HL-60 (cell line): ENCODE data around the gene PRDM12.

Source experiments
- DNase-seq, 2 experiments: peaks; one replicate each; pipeline ENCODE4 v3.0.0-alpha.2; 2010 to 2020; ENCODE audit warnings: low read depth in 1 of 2, low spot score in 1 of 2
- H3K27ac ChIP-seq: fragments of 250-450 bp; sonication (Bioruptor Pico); replicated peaks from 2 replicates; pipeline ENCODE4 v1.5.1; 2020; ENCODE audit warnings: mild to moderate bottlenecking, moderate library complexity
- H3K27me3 ChIP-seq: fragments of 250-450 bp; sonication (Bioruptor Pico); 2 replicates; pipeline ENCODE4 v1.5.1; 2021; ENCODE audit warnings: mild to moderate bottlenecking, moderate library complexity; ENCODE audit not compliant: insufficient read depth, poor library complexity, severe bottlenecking
- H3K4me3 ChIP-seq: replicated peaks from 2 replicates; pipeline ENCODE4 v1.5.1; 2011; ENCODE audit warnings: mild to moderate bottlenecking, control low read depth, low read length; ENCODE audit not compliant: insufficient read depth
- CTCF ChIP-seq: IDR thresholded peaks from one replicate; pipeline ENCODE4 v1.5.1; 2011; ENCODE audit warnings: low read length, control low read depth, inconsistent platforms; ENCODE audit not compliant: insufficient read depth
- GABPA ChIP-seq: IDR thresholded peaks from 2 replicates; pipeline ENCODE4 v1.6.1; 2012; ENCODE audit warnings: low read depth
- POLR2AphosphoS5 ChIP-seq: IDR thresholded peaks from 2 replicates; pipeline ENCODE4 v1.6.1; 2012; ENCODE audit warnings: low read depth
- REST ChIP-seq: IDR thresholded peaks from 2 replicates; pipeline ENCODE4 v1.6.1; 2012; ENCODE audit warnings: low read depth; ENCODE audit not compliant: insufficient replicate concordance
- SPI1 ChIP-seq: IDR thresholded peaks from 2 replicates; pipeline ENCODE4 v1.6.1; 2012; ENCODE audit warnings: low read depth, mild to moderate bottlenecking, borderline replicate concordance

PRDM12 gene

GRCh38 chr9:130696139-130696650, 31.8 kb downstream of the PRDM12 start:
- H3K4me3 ChIP-seq: no peak overlapping the region
- DNase-seq: no peak
- H3K27ac ChIP-seq: no peak overlapping the region
- H3K27me3 ChIP-seq: no peaks in the 10 kb centered on the region
- TF ChIP-seq GABPA: no peak

GRCh38 chr9:130696996-130697395, 32.6 kb downstream of the PRDM12 start:
- DNase-seq: no peak
- no peak overlapping the region for H3K27ac ChIP-seq
- H3K27me3 ChIP-seq: no peaks in the 10 kb centered on the region
- no peak overlapping the region for H3K4me3 ChIP-seq
- TF ChIP-seq POLR2AphosphoS5: no peak
- TF ChIP-seq GABPA: no peak

- Histone ChIP-seq H3K27me3 (no peaks in the 10 kb centered on the region), H3K27ac (no peak overlapping the region), H3K4me3 (no peak overlapping the region)
- no peak for TF ChIP-seq GABPA
- no peak for TF ChIP-seq REST
- DNase-seq: no peak
These were observed 34.1 kb downstream of the PRDM12 start for GRCh38 chr9:130698514-130698913.

DNA sequence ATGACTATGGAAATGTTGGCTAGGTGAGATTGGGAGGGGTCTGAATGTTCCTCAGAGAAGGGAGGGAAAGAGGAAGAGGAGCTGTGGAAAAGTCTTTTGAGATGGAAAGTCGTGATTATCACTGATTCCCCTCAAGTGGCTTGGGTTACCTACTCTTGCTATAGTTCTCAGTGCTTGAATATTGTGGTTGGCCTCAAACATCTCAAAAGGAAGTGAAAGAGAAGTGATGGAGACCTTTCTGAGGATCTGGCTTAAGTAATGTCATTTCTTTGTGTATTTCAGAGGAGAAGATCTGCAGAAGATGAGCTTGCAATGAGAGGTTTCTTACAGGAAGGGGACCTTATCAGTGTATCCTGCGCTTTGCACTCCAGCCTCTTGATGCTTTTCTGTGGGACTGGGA, 34.7 kb downstream of the PRDM12 start:
- no peak for DNase-seq
- H3K27ac ChIP-seq: no peak overlapping the region
- TF ChIP-seq REST: no peak
- TF ChIP-seq SPI1: no peak
- TF ChIP-seq GABPA: no peak
- no peak for TF ChIP-seq CTCF
- TF ChIP-seq POLR2AphosphoS5: no peak
- no peaks in the 10 kb centered on the region for H3K27me3 ChIP-seq
- no peak overlapping the region for H3K4me3 ChIP-seq

- TF ChIP-seq POLR2AphosphoS5: 0 out of 2 replicates have a peak, but pooled peaks have one; percentile 7
- TF ChIP-seq GABPA: no peak
- peak; percentile 89 for TF ChIP-seq CTCF
- no peak for TF ChIP-seq REST
- peak; percentile 80 for TF ChIP-seq SPI1
- no peaks in the 10 kb centered on the region for H3K27me3 ChIP-seq
- peak in 1 of 2 experiments; percentile 69 for DNase-seq
- H3K4me3 ChIP-seq: no peak overlapping the region
- H3K27ac ChIP-seq: no peak overlapping the region
These were observed 36.9 kb downstream of the PRDM12 start for GRCh38 chr9:130701059-130702022.
